Osteocyte (in vitro differentiated cells): ENCODE data around the gene PTCD3. TPM values are rescaled to one million over a fixed set of nuclear protein-coding genes. Genes with fewer than 3 reads are reported as not detected.

ENCODE experiments used
- DNase-seq: peaks from one replicate; pipeline ENCODE4 v3.0.0; 2021; ENCODE audit warnings: mixed read lengths; ENCODE audit not compliant: unreplicated experiment; ENCODE audit errors: extremely low spot score
- H3K27ac Mint-ChIP-seq: one replicate; pipeline ENCODE4 v1.8.0; 2021; ENCODE audit warnings: mild to moderate bottlenecking, mixed read lengths; ENCODE audit not compliant: unreplicated experiment
- H3K27me3 Mint-ChIP-seq: one replicate; pipeline ENCODE4 v1.8.0; 2021; ENCODE audit warnings: mixed read lengths; ENCODE audit not compliant: unreplicated experiment
- H3K36me3 Mint-ChIP-seq: one replicate; pipeline ENCODE4 v1.8.0; 2021; ENCODE audit warnings: mixed read lengths; ENCODE audit not compliant: unreplicated experiment
- H3K4me1 Mint-ChIP-seq: one replicate; pipeline ENCODE4 v1.8.0; 2021; ENCODE audit warnings: mixed read lengths; ENCODE audit not compliant: unreplicated experiment
- H3K4me3 Mint-ChIP-seq: one replicate; pipeline ENCODE4 v1.8.0; 2021; ENCODE audit warnings: mild to moderate bottlenecking, moderate library complexity, mixed read lengths; ENCODE audit not compliant: unreplicated experiment
- H3K9me3 Mint-ChIP-seq: one replicate; pipeline ENCODE4 v1.8.0; 2021; ENCODE audit warnings: mixed read lengths; ENCODE audit not compliant: unreplicated experiment
- total RNA-seq: library from RNA; stranded (reverse); gene quantifications from 2 replicates; pipeline ENCODE4 v1.2.1, GENCODE V29; 2021
- TF ChIP-seq, protein P1 (sequence below): fragments of 200-600 bp; sonication (generic); IDR thresholded peaks from 2 replicates; pipeline ENCODE4 v1.5.0; 2021; ENCODE audit warnings: antibody characterized with exemption, mild to moderate bottlenecking, moderate library complexity

The PTCD3 gene
- total RNA-seq, 1 donor from 2014 or later, result 71.8 TPM

DNA sequence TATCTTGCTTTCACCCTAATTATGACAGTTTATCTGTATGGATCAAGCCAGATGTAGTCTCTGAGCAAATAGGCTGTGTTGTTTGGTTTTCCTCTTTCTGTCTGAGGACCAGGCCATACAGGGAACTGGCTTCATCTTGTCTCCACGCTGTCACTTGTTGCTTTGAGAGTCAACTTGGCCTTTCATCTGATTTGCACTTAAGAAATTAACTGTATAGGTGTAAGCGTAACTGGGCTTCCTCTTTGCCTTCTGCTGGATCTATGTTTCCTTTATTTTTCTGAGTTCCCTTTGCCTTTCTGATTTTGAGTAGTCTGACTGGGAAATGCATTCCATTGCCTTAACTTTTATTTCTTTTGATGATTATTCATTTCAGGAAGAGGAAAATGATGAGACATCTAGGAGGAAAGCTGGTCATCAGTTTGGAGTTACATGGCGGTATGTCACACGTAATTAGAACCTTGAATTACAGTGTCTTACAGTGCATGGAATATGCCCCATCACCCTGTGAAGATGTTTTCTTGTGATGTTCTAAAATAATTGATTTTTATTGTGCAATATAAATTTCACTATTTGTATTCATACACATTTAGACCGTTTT, 17.4 kb downstream of the PTCD3 start:
- Mint-ChIP-seq H3K27me3 (no peaks in the 10 kb centered on the region), H3K9me3 (no peaks in the 10 kb centered on the region), H3K36me3 (peaks cover 67% of the 10 kb centered on the region), H3K27ac (no peak overlapping the region), H3K4me1 (no peaks in the 10 kb centered on the region), H3K4me3 (no peak overlapping the region)
- DNase-seq, result no peak
- TF ChIP-seq, protein P1, sequence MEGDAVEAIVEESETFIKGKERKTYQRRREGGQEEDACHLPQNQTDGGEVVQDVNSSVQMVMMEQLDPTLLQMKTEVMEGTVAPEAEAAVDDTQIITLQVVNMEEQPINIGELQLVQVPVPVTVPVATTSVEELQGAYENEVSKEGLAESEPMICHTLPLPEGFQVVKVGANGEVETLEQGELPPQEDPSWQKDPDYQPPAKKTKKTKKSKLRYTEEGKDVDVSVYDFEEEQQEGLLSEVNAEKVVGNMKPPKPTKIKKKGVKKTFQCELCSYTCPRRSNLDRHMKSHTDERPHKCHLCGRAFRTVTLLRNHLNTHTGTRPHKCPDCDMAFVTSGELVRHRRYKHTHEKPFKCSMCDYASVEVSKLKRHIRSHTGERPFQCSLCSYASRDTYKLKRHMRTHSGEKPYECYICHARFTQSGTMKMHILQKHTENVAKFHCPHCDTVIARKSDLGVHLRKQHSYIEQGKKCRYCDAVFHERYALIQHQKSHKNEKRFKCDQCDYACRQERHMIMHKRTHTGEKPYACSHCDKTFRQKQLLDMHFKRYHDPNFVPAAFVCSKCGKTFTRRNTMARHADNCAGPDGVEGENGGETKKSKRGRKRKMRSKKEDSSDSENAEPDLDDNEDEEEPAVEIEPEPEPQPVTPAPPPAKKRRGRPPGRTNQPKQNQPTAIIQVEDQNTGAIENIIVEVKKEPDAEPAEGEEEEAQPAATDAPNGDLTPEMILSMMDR, result no peak

DNA sequence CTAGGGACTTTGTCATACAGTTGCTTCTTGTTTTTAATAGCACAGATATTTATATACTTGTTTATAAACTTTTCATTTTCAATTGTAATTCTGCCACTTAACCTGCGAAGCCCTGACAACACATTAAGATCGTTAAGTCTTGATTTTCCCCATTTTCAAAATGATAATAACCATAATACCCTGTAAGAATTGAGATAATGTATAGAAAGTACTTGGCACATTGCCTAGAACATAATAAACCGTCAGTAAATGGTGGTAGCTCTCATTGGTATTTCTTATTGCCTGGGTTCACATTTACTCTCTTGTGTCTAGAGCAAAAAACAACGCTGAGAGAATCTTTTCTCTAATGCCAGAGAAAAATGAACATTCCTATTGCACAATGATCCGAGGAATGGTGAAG, 18.6 kb downstream of the PTCD3 start:
- H3K4me1 Mint-ChIP-seq, result no peaks in the 10 kb centered on the region
- TF ChIP-seq, protein P1, result no peak
- no peak overlapping the region for H3K27ac Mint-ChIP-seq
- no peak for DNase-seq
- peaks cover 66% of the 10 kb centered on the region for H3K36me3 Mint-ChIP-seq
- H3K4me3 Mint-ChIP-seq, result no peak overlapping the region
- no peaks in the 10 kb centered on the region for H3K9me3 Mint-ChIP-seq
- no peaks in the 10 kb centered on the region for H3K27me3 Mint-ChIP-seq

DNA sequence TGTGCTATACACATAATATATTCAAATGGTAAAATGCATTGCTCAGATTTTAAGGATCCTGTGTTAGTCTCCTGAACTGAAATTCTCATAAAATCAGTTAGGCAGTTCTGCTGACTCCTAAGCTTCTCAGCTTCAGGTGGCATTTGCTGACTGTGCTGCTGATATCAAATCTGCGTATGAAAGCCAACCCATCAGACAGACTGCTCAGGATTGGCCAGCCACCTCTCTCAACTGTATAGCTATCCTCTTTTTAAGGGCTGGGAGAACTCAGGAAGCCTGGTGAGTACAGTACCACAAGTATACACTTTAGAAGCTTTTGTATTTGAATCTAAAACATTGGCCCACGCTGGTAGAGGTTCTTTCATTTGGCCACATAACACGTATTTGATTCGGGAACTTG, 28.7 kb downstream of the PTCD3 start:
- Mint-ChIP-seq H3K27ac (no peak overlapping the region), H3K9me3 (no peaks in the 10 kb centered on the region), H3K4me3 (no peak overlapping the region), H3K4me1 (no peaks in the 10 kb centered on the region), H3K36me3 (peaks cover 76% of the 10 kb centered on the region), H3K27me3 (no peaks in the 10 kb centered on the region)
- TF ChIP-seq, protein P1, result no peak
- no peak for DNase-seq

DNA sequence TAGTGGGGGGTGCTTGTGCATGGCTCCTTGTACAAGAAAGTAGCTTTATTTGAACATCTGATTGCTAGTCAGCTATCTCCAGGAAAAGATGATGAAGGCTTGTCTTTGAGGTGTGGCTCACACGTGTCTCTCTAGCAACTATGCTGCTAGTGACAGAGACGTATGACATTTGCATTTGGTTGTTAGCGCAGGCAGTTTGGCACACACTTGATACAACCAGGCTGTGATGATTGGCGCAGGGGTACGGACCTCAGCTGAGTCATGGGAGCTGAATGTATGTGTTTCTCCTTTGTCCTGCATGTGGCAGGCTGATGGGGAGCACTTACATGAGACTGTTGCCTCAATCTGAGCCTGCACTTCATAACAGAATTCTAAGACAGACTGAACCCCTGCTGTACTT, 29.6 kb downstream of the PTCD3 start:
- no peak for DNase-seq
- H3K4me1 Mint-ChIP-seq, result no peaks in the 10 kb centered on the region
- H3K9me3 Mint-ChIP-seq, result no peaks in the 10 kb centered on the region
- no peaks in the 10 kb centered on the region for H3K27me3 Mint-ChIP-seq
- TF ChIP-seq, protein P1, result no peak
- H3K36me3 Mint-ChIP-seq, result peaks cover 73% of the 10 kb centered on the region
- no peak overlapping the region for H3K4me3 Mint-ChIP-seq
- H3K27ac Mint-ChIP-seq, result no peak overlapping the region

DNA sequence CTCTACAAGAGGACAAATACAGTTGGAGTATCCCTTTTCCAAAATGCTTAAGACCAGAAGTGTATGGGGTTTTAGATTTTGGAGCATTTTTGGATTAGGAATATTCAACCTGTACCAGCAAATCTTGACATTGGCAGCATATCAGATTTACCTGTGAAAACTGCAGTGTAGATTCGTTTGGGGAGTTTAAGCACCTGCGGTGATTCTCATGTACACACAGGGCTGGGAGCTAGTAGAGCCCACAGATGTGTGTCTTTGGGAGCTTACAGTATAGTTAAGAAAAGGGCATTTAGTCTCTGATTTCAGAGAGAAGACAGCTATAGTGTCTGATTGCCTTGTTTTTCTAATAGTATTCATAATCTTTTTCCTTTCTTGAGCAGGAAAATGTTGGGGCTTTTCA, 30.1 kb downstream of the PTCD3 start:
- H3K27ac Mint-ChIP-seq, result no peak overlapping the region

More for the DNA sequence above, 30.1 kb downstream of the PTCD3 start:
- DNase-seq, result no peak
- H3K9me3 Mint-ChIP-seq, result no peaks in the 10 kb centered on the region
- no peaks in the 10 kb centered on the region for H3K4me1 Mint-ChIP-seq
- no peaks in the 10 kb centered on the region for H3K27me3 Mint-ChIP-seq
- H3K4me3 Mint-ChIP-seq, result no peak overlapping the region
- TF ChIP-seq, protein P1, result no peak
- peaks cover 69% of the 10 kb centered on the region for H3K36me3 Mint-ChIP-seq
